Ectodermal cell (in vitro differentiated cells): ENCODE results near the gene RIC3.

Source experiments
- H3K27ac ChIP-seq: 2 replicates; pipeline ENCODE4 v1.7.0; 2013; ENCODE audit warnings: mild to moderate bottlenecking, low read depth, low read length; ENCODE audit not compliant: insufficient read depth, poor library complexity, severe bottlenecking
- H3K27me3 ChIP-seq: 2 replicates; pipeline ENCODE4 v1.7.0; 2013; ENCODE audit warnings: mild to moderate bottlenecking, low read length; ENCODE audit not compliant: insufficient read depth, control insufficient read depth, poor library complexity, severe bottlenecking
- H3K36me3 ChIP-seq: one replicate; pipeline ENCODE4 v1.7.0; 2013; ENCODE audit warnings: low read length; ENCODE audit not compliant: control insufficient read depth, insufficient read depth
- H3K4me1 ChIP-seq: one replicate; pipeline ENCODE4 v1.7.0; 2013; ENCODE audit warnings: low read length; ENCODE audit not compliant: control insufficient read depth, insufficient read depth
- H3K4me3 ChIP-seq: 2 replicates; pipeline ENCODE4 v1.7.0; 2013; ENCODE audit warnings: low read depth, low read length, control low read depth; ENCODE audit not compliant: insufficient read depth
- H3K9me3 ChIP-seq: 2 replicates; pipeline ENCODE4 v1.7.0; 2013; ENCODE audit warnings: mild to moderate bottlenecking, low read length, moderate library complexity; ENCODE audit not compliant: control insufficient read depth
- WGBS, 2 experiments: methylation state at CpG; one replicate each; pipeline ENCODE4 v1.1.7; 2013; ENCODE audit warnings: missing lambda C conversion rate in 2 of 2; 5-methylcytosine and 5-hydroxymethylcytosine counted together

RIC3 gene

GRCh38 chr11:8091721-8092120 is 77.1 kb downstream of the RIC3 start:
- 94% methylated on average over 5 of the region's 5 CpGs for WGBS, 2 experiments
- H3K4me3 ChIP-seq, result no peak overlapping the region
- no peaks in the 10 kb centered on the region for H3K36me3 ChIP-seq
- H3K27me3 ChIP-seq, result no peaks in the 10 kb centered on the region
- H3K4me1 ChIP-seq, result no peaks in the 10 kb centered on the region
- H3K27ac ChIP-seq, result no peak overlapping the region
- H3K9me3 ChIP-seq, result no peaks in the 10 kb centered on the region

DNA sequence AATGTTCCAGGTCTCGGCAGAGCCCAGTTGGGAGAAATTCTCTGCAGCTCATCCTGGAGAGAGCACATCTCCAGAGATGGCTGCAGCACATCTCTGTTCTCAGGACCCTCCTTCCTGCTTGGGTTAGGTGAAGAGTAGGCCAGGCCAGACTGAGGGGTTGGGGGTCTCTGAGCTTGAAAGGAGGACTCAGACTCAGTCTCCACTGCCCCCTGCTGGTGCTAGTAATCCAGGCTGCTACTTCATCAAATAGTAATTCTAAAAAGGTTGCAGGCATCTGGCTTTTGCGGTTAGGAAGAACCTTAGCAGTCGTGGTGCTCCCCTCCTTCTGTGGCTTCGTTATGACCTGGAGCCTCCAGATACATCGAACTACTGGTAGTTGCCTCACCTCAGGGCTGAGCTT is 78.1 kb downstream of the RIC3 start:
- no peaks in the 10 kb centered on the region for H3K9me3 ChIP-seq
- 60 to 67% methylated on average over 5 of the region's 5 CpGs for WGBS, 2 experiments
- H3K4me1 ChIP-seq, result peaks cover under 1% of the 10 kb centered on the region
- no peak overlapping the region for H3K4me3 ChIP-seq
- no peak overlapping the region for H3K27ac ChIP-seq
- no peaks in the 10 kb centered on the region for H3K36me3 ChIP-seq
- H3K27me3 ChIP-seq, result no peaks in the 10 kb centered on the region

DNA sequence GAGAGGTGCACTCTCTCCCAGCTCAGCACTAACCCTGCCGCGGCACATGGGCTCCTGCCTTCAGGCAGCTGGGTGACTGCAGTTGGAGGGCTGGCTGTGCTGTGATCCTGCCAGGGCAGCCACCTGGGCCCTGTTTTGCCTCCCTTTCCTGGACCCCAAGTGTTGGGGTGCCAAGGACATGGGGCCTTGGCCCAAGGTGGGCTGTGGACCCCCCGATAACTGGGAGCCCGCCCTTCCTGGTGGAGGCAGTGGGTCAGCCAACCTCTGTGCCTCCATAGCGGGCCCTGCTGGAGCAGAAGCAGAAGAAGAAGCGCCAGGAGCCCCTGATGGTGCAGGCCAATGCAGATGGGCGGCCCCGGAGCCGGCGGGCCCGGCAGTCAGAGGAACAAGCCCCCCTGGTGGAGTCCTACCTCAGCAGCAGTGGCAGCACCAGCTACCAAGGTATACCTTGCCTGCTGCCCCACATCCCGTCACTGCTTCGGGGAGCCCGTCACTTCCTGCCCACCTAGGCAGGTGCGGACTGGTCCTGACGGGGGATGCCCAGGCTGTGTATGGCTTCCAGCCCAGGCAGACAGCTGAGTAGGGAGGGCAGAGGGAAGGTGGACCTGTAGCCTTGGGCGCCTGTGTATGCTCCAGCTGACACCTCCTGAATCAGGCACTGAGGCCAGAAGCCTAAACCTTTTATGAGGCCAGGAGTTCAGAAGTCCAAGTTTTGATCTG is 78.9 kb downstream of the RIC3 start:
- Histone ChIP-seq H3K9me3 (no peaks in the 10 kb centered on the region), H3K4me3 (no peak overlapping the region), H3K27me3 (no peaks in the 10 kb centered on the region), H3K27ac (no peak overlapping the region), H3K4me1 (peaks cover 8% of the 10 kb centered on the region), H3K36me3 (no peaks in the 10 kb centered on the region)
- WGBS, 2 experiments, result 94% methylated on average over 17 of the region's 17 CpGs

GRCh38 chr11:8087756-8088155 is 81.1 kb downstream of the RIC3 start:
- no peaks in the 10 kb centered on the region for H3K36me3 ChIP-seq
- no peak overlapping the region for H3K4me3 ChIP-seq
- 83 to 88% methylated on average over 3 of the region's 3 CpGs for WGBS, 2 experiments
- no peaks in the 10 kb centered on the region for H3K27me3 ChIP-seq
- no peak overlapping the region for H3K27ac ChIP-seq
- peaks cover 30% of the 10 kb centered on the region for H3K4me1 ChIP-seq
- H3K9me3 ChIP-seq, result no peaks in the 10 kb centered on the region

GRCh38 chr11:8087185-8087584 is 81.6 kb downstream of the RIC3 start:
- Histone ChIP-seq H3K4me1 (peaks cover 35% of the 10 kb centered on the region), H3K27ac (no peak overlapping the region), H3K4me3 (no peak overlapping the region), H3K9me3 (no peaks in the 10 kb centered on the region), H3K36me3 (no peaks in the 10 kb centered on the region), H3K27me3 (no peaks in the 10 kb centered on the region)
- 73 to 74% methylated on average over 4 of the region's 4 CpGs for WGBS, 2 experiments

DNA sequence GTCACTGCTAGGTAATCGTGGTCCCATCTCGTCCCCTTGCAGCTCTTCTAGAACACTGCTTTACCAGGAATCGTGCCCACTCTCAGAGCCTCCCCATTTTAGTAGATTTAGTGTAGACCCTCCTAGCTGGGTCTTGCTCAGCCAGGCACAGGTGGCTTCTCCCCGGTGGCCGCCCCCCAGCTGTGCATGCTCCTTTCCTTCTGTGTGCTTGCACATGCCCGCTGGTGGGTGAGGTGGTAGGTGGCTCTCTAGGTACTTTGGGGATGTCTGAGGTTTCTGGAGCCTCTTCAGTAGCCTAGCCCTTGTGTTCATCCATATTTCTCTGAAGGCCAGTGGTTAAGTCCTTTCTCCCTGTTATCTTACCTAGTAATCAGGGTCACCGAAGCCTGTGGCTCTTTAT is 82.3 kb downstream of the RIC3 start:
- H3K27ac ChIP-seq, result no peak overlapping the region
- no peaks in the 10 kb centered on the region for H3K36me3 ChIP-seq
- peaks cover 6% of the 10 kb centered on the region for H3K27me3 ChIP-seq
- peaks cover 41% of the 10 kb centered on the region for H3K4me1 ChIP-seq
- WGBS, 2 experiments, result 87 to 93% methylated on average over 6 to 7 of the region's 7 CpGs
- no peaks in the 10 kb centered on the region for H3K9me3 ChIP-seq
- H3K4me3 ChIP-seq, result no peak overlapping the region

DNA sequence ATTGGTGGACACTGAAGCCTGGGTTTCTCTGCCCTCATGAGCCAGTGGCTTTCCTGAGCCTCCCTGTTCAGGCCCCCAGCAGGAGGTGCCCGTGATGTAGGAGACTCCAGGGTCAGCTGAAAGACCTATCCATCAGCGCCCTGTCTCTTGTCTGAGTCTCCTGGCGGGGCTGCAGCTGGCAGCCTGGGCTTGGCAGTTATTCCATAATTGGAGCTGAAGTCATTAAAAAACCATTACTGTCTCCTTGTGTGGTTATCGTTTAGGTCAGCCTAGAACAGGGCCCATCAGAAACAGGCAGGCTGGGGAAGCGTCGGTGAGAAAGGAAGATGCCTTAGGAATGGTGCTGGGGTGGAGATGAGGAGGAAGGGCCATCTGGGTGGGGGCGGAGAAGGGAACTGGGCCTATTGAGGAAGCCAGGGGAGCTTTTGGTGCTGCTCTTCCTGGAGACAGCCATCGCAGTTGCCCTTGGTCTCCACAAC is 82.8 kb downstream of the RIC3 start:
- H3K4me1 ChIP-seq, result peaks cover 42% of the 10 kb centered on the region
- WGBS, 2 experiments, result 87 to 95% methylated on average over 8 of the region's 8 CpGs
- no peak overlapping the region for H3K4me3 ChIP-seq
- peaks cover 8% of the 10 kb centered on the region for H3K27me3 ChIP-seq
- no peaks in the 10 kb centered on the region for H3K9me3 ChIP-seq
- no peaks in the 10 kb centered on the region for H3K36me3 ChIP-seq
- H3K27ac ChIP-seq, result no peak overlapping the region

GRCh38 chr11:8085011-8085645 is 83.7 kb downstream of the RIC3 start:
- 66 to 79% methylated on average over 11 of the region's 11 CpGs for WGBS, 2 experiments

GRCh38 chr11:8084352-8084751 is 84.5 kb downstream of the RIC3 start:
- Histone ChIP-seq H3K27me3 (peaks cover 19% of the 10 kb centered on the region), H3K9me3 (no peaks in the 10 kb centered on the region), H3K36me3 (no peaks in the 10 kb centered on the region), H3K4me3 (no peak overlapping the region), H3K27ac (no peak overlapping the region), H3K4me1 (peaks cover 42% of the 10 kb centered on the region)
- whole genome bisulfite sequencing, 2 experiments, result 94% methylated on average over 6 of the region's 6 CpGs

More at GRCh38 chr11:8085011-8085645, 83.7 kb downstream of the RIC3 start:
- peaks cover 42% of the 10 kb centered on the region for H3K4me1 ChIP-seq
- no peak overlapping the region for H3K4me3 ChIP-seq
- H3K27me3 ChIP-seq, result peaks cover 15% of the 10 kb centered on the region
- no peak overlapping the region for H3K27ac ChIP-seq
- H3K36me3 ChIP-seq, result no peaks in the 10 kb centered on the region
- no peaks in the 10 kb centered on the region for H3K9me3 ChIP-seq

DNA sequence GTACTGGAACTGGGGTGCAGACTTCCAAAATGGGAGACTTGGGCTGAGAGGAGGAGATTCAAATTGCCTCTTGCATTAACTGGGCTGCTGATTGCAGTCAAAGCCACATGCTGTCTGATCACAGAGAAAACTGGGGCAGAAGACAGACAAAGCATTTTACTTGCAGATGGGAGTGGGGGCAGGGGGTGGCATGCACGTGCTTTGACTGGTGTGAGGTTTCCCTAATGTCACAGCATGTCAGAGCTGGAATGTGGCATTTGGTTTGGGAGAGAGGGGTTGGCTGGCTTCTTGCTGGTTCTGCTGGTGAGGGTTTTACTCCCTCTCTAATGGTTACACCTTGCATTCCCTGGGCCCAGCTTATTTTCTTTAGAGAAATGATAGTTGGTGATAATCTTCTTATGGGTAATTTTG is 84.9 kb downstream of the RIC3 start:
- Histone ChIP-seq H3K36me3 (no peaks in the 10 kb centered on the region), H3K9me3 (no peaks in the 10 kb centered on the region), H3K4me1 (peaks cover 42% of the 10 kb centered on the region), H3K27me3 (peaks cover 19% of the 10 kb centered on the region), H3K27ac (no peak overlapping the region), H3K4me3 (no peak overlapping the region)
- WGBS, 2 experiments, result 2 to 3% methylated on average over 1 of the region's 1 CpG
